DND-41 (cell line): ENCODE data around the gene LACTBL1.

Experiments used
- ATAC-seq: fragments of 200-7000 bp; cut with Tn5 transposase; 3 replicates; pipeline ENCODE4 v1.9.1; 2021; ENCODE audit warnings: low read depth; ENCODE audit not compliant: insufficient read depth
- DNase-seq: peaks from one replicate; pipeline ENCODE4 v3.0.0-alpha.2; 2020
- H2AFZ ChIP-seq: 2 replicates; pipeline ENCODE4 v1.6.0; 2012; ENCODE audit warnings: low read depth, low read length
- H3K27ac ChIP-seq: 2 replicates; pipeline ENCODE4 v1.5.1; 2012; ENCODE audit warnings: low read length, inconsistent platforms
- H3K27me3 ChIP-seq: fragments of 200-600 bp; sonication (generic); 2 replicates; pipeline ENCODE4 v1.6.0; 2012; ENCODE audit warnings: low read length, mild to moderate bottlenecking, inconsistent platforms; ENCODE audit not compliant: insufficient read depth, poor library complexity
- H3K36me3 ChIP-seq: 2 replicates; pipeline ENCODE4 v1.5.1; 2012; ENCODE audit warnings: low read length, inconsistent platforms; ENCODE audit not compliant: insufficient read depth
- H3K4me1 ChIP-seq: 2 replicates; pipeline ENCODE4 v1.5.1; 2012; ENCODE audit warnings: mild to moderate bottlenecking, low read length; ENCODE audit not compliant: insufficient read depth
- H3K4me2 ChIP-seq: 2 replicates; pipeline ENCODE4 v1.6.0; 2012; ENCODE audit warnings: mild to moderate bottlenecking, moderate library complexity, low read length, inconsistent platforms; ENCODE audit not compliant: insufficient read depth
- H3K4me3 ChIP-seq, 2 experiments: fragments of 200-600 bp in 1 of 2; shearing (Covaris generic) in 1 of 2; 2 replicates each; pipeline ENCODE4 v1.5.1; 2012 to 2016; ENCODE audit warnings: inconsistent platforms in 2 of 2, low read length in 2 of 2, mild to moderate bottlenecking in 2 of 2, low read depth in 1 of 2, moderate library complexity in 1 of 2
- H3K79me2 ChIP-seq: 2 replicates; pipeline ENCODE4 v1.6.0; 2012; ENCODE audit warnings: low read length, inconsistent platforms; ENCODE audit not compliant: insufficient read depth
- H3K9ac ChIP-seq: 2 replicates; pipeline ENCODE4 v1.6.0; 2012; ENCODE audit warnings: low read depth, mild to moderate bottlenecking, inconsistent platforms, low read length, moderate library complexity
- H3K9me3 ChIP-seq: 2 replicates; pipeline ENCODE4 v1.5.1; 2012; ENCODE audit warnings: low read length, moderate library complexity, mild to moderate bottlenecking, inconsistent platforms; ENCODE audit not compliant: insufficient read depth, severe bottlenecking
- H4K20me1 ChIP-seq: 2 replicates; pipeline ENCODE4 v1.6.0; 2012; ENCODE audit warnings: low read length; ENCODE audit not compliant: insufficient read depth
- CTCF ChIP-seq: IDR thresholded peaks from 2 replicates; pipeline ENCODE4 v1.5.1; 2012; ENCODE audit warnings: borderline replicate concordance, low read length, moderate library complexity, mild to moderate bottlenecking; ENCODE audit not compliant: poor library complexity, severe bottlenecking; ENCODE audit errors: extremely low read depth
- EZH2 ChIP-seq: IDR thresholded peaks from 3 replicates; pipeline ENCODE4 v1.6.1; 2012; ENCODE audit warnings: borderline replicate concordance, low read depth, mild to moderate bottlenecking, moderate library complexity, low read length, inconsistent platforms; ENCODE audit not compliant: severe bottlenecking

Gene LACTBL1

DNA sequence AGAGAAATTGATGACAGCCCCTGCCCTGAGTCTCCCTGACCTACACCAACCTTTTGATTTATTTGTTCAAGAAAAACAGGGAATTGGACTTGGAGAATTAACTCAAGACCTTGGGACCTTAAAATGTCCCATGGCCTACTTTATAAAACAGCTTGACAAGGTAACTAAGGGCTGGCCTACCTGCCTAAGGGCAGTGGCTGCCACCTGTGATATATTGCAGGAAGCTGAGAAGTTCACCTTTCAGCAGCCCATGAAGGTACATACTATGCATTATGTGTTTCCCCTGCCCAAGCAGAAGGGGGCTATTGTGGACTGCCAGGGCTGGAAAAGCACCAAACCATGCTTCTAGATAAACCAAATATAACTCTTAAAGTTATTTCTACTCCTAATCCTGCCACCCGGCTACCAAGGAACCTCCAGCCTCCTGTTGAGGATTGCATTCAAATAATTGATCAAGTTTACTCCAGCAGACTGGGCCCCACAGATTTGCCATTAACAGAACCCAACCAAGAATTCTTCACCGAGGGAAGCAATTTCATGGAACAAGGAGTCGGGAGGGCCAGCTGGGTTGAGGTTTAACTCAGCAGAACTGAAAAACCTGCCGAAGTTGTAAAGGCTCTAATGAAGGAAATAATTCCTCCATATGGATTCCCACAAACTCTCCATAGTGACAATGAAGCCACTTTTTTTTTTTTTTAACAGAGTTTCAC, 28.2 kb downstream of the LACTBL1 start:
- Histone ChIP-seq H2AFZ (no peak overlapping the region), H3K9me3 (peaks cover 6% of the 10 kb centered on the region), H3K27me3 (no peaks in the 10 kb centered on the region), H3K4me3 (no peak overlapping the region), H3K79me2 (no peaks in the 10 kb centered on the region), H3K4me2 (no peak overlapping the region), H3K36me3 (no peaks in the 10 kb centered on the region), H3K27ac (no peak overlapping the region), H3K4me1 (no peaks in the 10 kb centered on the region), H3K9ac (no peak overlapping the region), H4K20me1 (no peaks in the 10 kb centered on the region)
- DNase-seq (no peak), ATAC-seq (no peak)
- TF ChIP-seq CTCF = no peak
- no peak for TF ChIP-seq EZH2

DNA sequence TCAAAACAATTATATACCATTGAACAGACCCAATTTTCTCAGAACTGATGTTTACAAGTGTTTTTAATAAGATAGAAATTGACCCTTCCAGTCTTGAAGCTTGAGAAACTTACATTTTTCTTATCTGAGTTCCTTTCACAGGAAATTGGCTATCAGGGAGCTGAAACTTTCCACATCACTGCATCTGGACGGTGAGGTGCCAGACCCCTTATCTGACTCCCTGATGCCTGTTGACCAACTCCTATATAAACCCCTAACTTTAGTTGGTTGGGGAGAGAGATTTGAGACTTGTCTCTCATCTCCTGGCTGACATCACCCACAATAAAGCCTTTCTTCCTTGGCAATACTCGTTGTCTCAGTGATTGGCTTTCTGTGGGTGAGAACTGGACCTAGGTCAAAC, 31.4 kb downstream of the LACTBL1 start:
- no peak overlapping the region for H3K4me2 ChIP-seq
- ATAC-seq (no peak), DNase-seq (no peak)
- H3K4me3 ChIP-seq = no peak overlapping the region
- TF ChIP-seq EZH2 (no peak), CTCF (no peak)
- no peaks in the 10 kb centered on the region for H3K4me1 ChIP-seq
- no peaks in the 10 kb centered on the region for H3K36me3 ChIP-seq
- no peak overlapping the region for H3K9ac ChIP-seq
- H4K20me1 ChIP-seq = no peaks in the 10 kb centered on the region
- no peaks in the 10 kb centered on the region for H3K27me3 ChIP-seq
- H2AFZ ChIP-seq = no peak overlapping the region
- H3K79me2 ChIP-seq = no peaks in the 10 kb centered on the region
- H3K27ac ChIP-seq = no peak overlapping the region
- peaks cover 6% of the 10 kb centered on the region for H3K9me3 ChIP-seq

GRCh38 chr1:22936681-22937080, 36.0 kb downstream of the LACTBL1 start:
- no peak for DNase-seq
- Histone ChIP-seq H3K36me3 (no peaks in the 10 kb centered on the region), H2AFZ (no peak overlapping the region), H3K27ac (no peak overlapping the region), H3K79me2 (no peaks in the 10 kb centered on the region), H3K9me3 (peaks cover 6% of the 10 kb centered on the region), H4K20me1 (0 out of 2 replicates have a peak, but pooled peaks cover 3% of the 10 kb centered on the region), H3K4me1 (no peaks in the 10 kb centered on the region), H3K4me3 (no peak overlapping the region), H3K4me2 (no peak overlapping the region), H3K27me3 (peaks cover 3% of the 10 kb centered on the region), H3K9ac (no peak overlapping the region)
- TF ChIP-seq EZH2 = no peak
- TF ChIP-seq CTCF = no peak
- no peak for ATAC-seq

DNA sequence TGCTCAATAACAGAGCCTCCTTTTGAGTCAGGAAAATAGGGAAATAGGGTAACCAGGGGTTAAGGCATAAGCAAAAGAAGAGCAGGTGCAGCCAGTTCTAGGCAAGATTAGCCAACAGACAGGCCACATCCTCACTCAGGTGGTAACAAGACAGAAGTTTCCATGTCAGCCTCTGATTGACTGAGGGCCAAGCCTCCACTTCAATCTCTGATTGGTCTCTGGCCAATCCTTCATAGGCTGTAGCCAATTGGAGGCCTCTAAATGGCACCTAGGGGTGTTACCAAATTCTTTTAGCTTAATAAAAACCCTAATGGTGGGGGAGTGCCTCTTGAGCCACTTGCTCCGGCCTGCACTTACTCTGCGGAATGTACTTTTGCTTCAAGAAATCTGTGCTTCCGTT, 37.2 kb downstream of the LACTBL1 start:
- Histone ChIP-seq H4K20me1 (0 out of 2 replicates have a peak, but pooled peaks cover 3% of the 10 kb centered on the region), H3K4me2 (no peak overlapping the region), H3K4me1 (no peaks in the 10 kb centered on the region), H3K36me3 (no peaks in the 10 kb centered on the region), H3K9me3 (no peaks in the 10 kb centered on the region), H3K4me3 (no peak overlapping the region), H3K79me2 (no peaks in the 10 kb centered on the region), H2AFZ (no peak overlapping the region), H3K27me3 (peaks cover 3% of the 10 kb centered on the region), H3K9ac (no peak overlapping the region), H3K27ac (no peak overlapping the region)
- ATAC-seq (no peak), DNase-seq (no peak)
- TF ChIP-seq EZH2 (no peak), CTCF (no peak)
